HL-60/S4 treated with phorbol 12-myristate 13-acetate at 8.2 ng/mL for 4 days and 3 days (cell line): Measurements from ENCODE around the gene C14orf119.

Experiments used
- in situ Hi-C: fragments of 300-500 bp; cut with MboI; formaldehyde crosslinking; loops from 2 replicates; pipeline ENCODE4 v1.15.0; 2022; ENCODE audit warnings: low sequenced_read_pairs

C14orf119 gene

GRCh38 chr14:23145794-23146350 lies 50.6 kb downstream of the C14orf119 start:
- in situ Hi-C loops: no loop called here

GRCh38 chr14:23146351-23146910 lies 51.1 kb downstream of the C14orf119 start:
- in situ Hi-C loops: no loop called here

- in situ Hi-C loops: no loop called here
These were observed 51.7 kb downstream of the C14orf119 start for GRCh38 chr14:23146980-23147379.

GRCh38 chr14:23147676-23148075 lies 52.4 kb downstream of the C14orf119 start:
- in situ Hi-C loops: no loop called here

- in situ Hi-C loops: no loop called here
These were observed 53.4 kb downstream of the C14orf119 start for GRCh38 chr14:23148591-23149249.

- in situ Hi-C loops: no loop called here
These were observed 54.4 kb downstream of the C14orf119 start for GRCh38 chr14:23149745-23150144.
